ENCODE data around the gene TAF11.
"Not testable (repeated sequence)": the region's sequence is repeated elsewhere in the genome, so short reads cannot be mapped to it uniquely, and the experiment has no call there.

TAF11 gene

GRCh38 chr6:34904990-34905613, 17.3 kb upstream of the TAF11 start:
- no peak for DNase-seq (ENCODE audit: low read depth)

DNA sequence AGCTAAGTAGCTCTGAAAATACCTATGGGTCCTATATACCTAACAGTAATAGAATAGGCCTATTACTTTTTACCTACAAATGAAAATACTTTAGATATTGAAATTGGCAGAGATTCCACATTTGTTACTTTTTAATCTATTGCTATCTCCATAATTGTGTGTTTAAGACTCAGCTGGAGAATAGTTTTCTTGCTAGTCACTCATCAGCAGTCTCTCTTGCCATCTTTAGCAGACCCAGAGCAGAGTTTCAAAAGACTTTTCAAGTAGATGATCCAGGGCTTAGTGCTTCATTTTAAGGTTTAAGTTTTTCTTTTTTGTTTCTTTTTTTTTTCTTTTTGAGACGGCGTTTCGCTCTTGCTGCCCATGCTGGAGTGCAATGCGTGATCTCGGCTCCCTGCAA, 14.1 kb upstream of the TAF11 start:
- DNase-seq (ENCODE audit: low read depth): no peak

- no peak for DNase-seq (ENCODE audit: low read depth)
These were observed 12.6 kb upstream of the TAF11 start for GRCh38 chr6:34900321-34901031.

DNA sequence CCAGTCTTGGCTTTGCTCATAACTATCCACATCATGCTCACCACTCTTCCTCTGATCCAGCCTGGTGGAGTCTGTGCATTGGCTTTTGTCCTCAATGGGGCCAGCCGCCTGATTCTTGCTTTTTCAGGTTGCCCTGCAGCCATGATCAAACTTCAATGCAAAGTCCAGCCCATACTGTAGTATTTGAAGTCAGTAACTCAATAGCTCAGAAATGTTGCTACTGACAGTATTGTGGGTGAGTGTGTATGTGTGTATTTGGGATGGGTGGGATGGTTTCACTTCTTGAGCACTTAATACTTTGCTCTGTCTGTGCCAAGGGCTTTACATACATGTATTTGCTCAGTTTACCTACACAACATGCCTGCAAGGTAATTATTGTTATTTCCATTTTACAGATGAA, 11.9 kb upstream of the TAF11 start:
- DNase-seq (ENCODE audit: low read depth): not testable (repeated sequence)

DNA sequence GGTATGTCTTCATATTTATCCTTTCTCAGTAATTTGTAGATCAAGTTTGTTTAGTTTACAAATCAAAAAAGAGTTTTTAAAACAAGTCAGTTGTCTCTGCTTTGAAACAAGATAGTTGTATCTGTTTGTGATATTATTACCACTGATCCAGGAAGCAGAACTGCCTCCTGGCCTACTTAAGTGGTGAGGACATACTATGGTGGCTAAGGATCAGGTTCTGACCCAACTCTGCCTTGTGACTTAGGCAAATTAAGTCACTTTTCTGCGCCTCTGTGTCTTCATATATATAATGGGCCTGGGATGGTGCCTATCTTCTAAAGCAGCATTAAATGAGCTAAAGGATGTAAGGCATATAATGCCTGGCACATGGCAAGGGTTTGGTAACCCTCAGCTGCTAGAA, 9.9 kb upstream of the TAF11 start:
- DNase-seq (ENCODE audit: low read depth): no peak

DNA sequence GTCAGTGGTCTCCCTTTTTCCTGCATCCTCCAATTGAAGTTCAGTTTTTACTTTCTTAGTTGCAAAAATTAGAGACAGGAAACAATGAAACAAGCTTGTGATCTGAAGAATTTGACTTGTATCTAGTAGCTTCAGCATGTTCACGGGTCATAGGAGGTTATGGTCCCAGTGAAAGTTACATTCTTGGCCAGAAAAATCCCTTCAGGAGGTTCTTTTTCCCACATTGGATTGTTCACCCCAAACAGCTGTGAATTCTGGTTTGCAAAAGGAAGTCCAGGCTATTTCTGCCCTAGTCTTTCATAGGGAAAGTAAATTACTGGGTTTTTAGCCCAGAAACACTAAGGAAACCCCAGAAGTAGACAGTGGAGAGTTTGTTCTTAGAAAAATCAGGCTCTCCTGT, 9.3 kb upstream of the TAF11 start:
- DNase-seq (ENCODE audit: low read depth): no peak

DNA sequence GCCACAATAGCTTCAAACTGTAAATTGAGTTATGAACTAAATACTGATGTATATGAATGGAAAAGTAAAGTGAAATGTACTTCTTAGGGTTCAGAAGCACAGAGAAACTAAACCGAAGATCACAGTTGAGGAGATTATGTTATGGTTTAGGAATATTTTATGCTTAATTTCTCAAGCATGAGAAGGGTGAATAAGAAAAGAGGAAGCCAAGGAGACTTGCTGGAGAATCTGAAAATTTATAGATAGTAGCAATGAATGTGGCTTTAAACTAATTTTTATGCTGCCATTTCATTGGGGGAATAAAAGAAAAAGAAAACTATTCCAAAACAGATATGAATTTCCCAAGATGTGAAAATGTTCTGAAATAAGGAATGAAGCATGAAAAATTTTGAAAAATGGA, 6.9 kb upstream of the TAF11 start:
- DNase-seq (ENCODE audit: low read depth): no peak

GRCh38 chr6:34891296-34891695, 3.5 kb upstream of the TAF11 start:
- DNase-seq (ENCODE audit: low read depth): no peak

DNA sequence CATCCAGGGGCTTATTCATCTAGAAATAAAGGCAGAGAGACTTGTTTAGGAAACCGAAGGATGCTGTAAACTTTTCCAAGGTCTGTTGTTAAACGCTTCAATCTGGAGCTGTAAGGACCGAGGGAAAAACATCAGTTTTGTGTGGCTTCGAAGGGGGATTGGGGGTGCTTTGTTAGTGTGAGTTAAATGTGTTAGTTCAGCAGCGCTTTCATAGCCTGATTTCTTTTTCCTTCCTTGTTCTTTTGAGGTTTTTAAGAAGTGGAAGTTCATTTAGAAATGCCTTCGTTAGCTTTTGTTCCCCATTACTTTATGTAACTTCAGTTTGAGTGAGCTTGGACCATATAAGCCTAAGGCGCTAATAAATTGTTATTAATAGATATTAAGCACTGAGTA, 2.7 kb upstream of the TAF11 start:
- no peak for DNase-seq (ENCODE audit: low read depth)

GRCh38 chr6:34888874-34889555, 1.2 kb upstream of the TAF11 start, which contains the start of gene ANKS1A:
Gene ANKS1A (plus strand): TSS chr6:34889255. CDS start chr6:34889403, 148 bp downstream.
- peak; percentile 90 for DNase-seq (ENCODE audit: low read depth)

GRCh38 chr6:34888514-34888856, 643 bp upstream of the TAF11 start:
- no peak for DNase-seq (ENCODE audit: low read depth)

DNA sequence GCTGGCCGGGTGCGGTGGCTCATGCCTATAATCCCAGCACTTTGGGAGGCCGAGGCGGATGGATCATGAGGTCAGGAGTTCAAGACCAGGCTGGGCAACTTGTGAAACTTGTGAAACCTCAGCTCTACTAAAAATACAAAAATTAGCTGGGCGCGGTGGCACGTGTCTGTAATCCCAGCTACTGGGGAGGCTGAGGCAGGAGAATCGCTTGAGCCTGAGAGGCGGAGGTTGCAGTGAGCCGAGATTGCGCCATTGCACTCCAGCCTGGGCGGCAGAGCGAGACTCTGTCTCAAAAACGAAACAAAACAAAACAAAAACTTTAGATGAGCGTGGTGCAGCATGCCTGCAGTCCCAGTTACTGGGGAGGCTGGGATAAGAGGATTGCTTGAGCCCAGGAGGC, 2.0 kb downstream of the TAF11 start:
- DNase-seq (ENCODE audit: low read depth): not testable (repeated sequence)

GRCh38 chr6:34884996-34885395, 2.8 kb downstream of the TAF11 start:
- no peak for DNase-seq (ENCODE audit: low read depth)

- not testable (repeated sequence) for DNase-seq (ENCODE audit: low read depth)
These were observed 3.8 kb downstream of the TAF11 start for GRCh38 chr6:34884073-34884472.

GRCh38 chr6:34877869-34878485, 9.9 kb downstream of the TAF11 start:
- no peak for DNase-seq (ENCODE audit: low read depth)

DNA sequence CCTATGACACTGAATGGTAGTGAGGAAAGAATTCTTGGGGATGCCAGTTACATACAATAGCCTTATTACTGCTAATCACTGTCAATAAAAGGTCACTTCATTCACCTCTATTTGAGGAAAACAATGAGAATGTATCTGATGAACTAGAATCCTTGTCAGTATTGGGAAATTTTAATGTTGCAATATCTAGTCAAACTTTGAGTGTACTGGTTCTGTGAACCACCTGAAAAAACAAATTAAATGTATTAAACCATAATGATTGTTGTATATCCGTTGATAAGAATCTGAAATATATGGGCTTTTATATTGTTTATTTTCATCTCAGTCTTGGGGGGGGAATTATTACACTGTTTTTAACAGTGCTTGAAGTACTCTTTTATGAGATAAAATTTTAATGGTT, 10.6 kb downstream of the TAF11 start:
- DNase-seq (ENCODE audit: low read depth): no peak

DNA sequence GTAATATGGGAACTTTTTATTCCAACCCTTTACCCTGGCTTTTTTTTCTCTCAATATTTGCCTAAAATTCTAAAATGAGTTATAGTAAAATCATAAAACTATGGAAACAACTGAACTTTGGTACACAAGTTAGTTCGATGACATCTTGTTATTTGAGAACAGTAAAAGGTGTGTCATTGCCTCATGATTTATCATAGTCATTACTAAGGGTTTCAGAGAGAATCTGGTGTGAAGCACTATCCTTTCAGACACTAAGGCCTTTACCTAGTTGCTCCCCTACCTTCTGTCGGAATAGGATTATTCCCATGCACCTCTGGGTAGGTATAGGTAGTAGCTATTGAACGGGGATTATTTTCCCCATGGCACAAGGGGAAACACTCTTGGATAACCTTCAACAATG, 11.4 kb downstream of the TAF11 start:
- no peak for DNase-seq (ENCODE audit: low read depth)

DNA sequence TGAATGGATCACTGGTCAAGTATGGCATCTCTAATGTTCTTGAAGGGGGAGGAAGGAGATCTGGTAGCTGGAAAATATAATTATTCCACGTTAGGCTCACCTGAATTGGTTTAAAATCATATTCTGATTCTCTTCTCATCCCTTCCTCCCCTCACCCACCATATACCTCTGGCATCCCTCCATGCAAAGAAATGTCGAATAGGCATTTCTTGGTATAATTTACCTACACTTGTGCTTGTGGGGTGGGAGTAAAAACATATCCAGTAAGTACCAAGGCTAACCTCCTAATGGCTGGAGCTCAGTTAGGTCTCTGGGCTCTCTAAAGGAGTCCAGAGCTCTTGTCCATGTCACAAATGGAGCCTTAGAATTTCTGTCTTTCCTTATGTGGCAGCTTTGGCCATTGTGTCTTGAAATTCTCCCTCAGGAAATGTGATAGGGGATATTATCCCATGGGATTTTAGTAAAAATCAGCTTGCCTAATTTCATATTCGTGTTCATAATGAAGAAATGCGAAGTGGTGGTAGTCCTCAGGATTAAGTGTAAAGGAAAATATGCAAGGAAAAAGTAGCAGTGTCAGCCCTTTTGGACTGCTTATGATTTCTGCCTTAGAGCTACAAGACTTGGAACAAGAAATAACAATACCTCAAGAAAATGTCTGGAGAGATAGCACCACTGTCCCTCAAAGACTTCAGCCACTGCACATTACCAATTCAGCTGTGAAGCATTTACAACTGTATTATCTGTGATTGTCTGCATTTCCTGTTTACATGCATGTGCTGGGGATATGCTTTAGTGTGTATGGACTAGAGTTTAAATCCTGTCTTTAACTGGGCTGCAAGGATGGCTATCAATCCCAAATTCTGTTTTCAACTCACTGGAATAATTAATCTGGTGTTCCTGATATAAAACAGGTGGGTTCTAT, 12.3 kb downstream of the TAF11 start:
- no peak for DNase-seq (ENCODE audit: low read depth)

- DNase-seq (ENCODE audit: low read depth): no peak
These were observed 15.5 kb downstream of the TAF11 start for GRCh38 chr6:34872332-34872731.

GRCh38 chr6:34871853-34872252, 16.0 kb downstream of the TAF11 start:
- no peak for DNase-seq (ENCODE audit: low read depth)

- no peak for DNase-seq (ENCODE audit: low read depth)
These were observed 20.4 kb downstream of the TAF11 start for GRCh38 chr6:34867484-34867883.

DNA sequence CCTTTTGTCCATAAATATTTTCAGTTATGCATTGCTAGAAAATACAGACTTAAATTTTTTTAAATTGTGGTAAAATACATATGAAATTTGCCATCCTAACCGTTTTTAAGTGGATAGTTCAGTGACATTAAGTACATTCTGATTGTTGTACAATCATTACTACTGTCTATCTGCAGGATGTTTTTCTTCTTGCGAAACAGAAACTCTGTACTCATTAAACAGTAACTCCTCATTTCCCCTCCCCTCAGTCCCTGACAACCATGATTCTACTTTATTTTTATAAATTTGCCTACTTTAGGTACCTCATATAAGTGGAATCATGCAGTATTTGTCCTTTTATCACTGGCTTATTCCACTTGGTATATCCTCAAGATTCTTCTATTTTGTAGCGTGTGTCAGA, 21.3 kb downstream of the TAF11 start:
- no peak for DNase-seq (ENCODE audit: low read depth)
